Measurements from ENCODE around the gene SCRT2.

DNA sequence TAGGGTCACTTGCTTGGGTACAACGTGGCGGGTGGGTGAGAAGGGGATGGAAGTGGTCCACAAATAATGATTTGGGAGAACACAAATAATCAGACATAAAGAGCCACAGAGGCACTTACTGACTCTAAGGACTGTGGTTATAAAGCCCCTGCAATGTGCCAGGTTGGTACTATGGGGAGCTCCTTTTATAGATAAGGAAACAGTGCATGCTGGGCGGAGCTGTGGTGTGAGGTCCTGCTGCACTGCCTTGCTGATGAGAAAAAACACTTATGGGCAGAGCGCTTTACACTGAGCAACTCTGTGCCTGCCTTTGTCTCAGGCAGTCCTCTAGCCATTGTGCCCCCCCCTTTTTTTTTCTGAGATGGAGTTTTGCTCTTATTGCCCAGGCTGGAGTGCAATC is 29.1 kb upstream of the SCRT2 start:
- no peak for TF ChIP-seq POLR2A (IDR thresholded peaks at IDR 0.05; ENCODE audit: low read depth, low read length)
- no peak for TF ChIP-seq TAF1 (IDR thresholded peaks at IDR 0.05; ENCODE audit: borderline replicate concordance, low read depth, low read length)
